Uterus (tissue), 2 donors: ENCODE results near the gene FMN1.

Experiments used
- CTCF ChIP-seq, 4 experiments: fragments of 200-600 bp in 2 of 4; fragments of 450-650 bp in 2 of 4; sonication (generic) in 2 of 4; IDR thresholded peaks; one replicate each; pipeline ENCODE4 v1.5.1; 2016 to 2019; ENCODE audit warnings: antibody characterized with exemption in 4 of 4, mild to moderate bottlenecking in 2 of 4, moderate library complexity in 1 of 4
- POLR2A ChIP-seq, 2 donors: fragments of 450-650 bp; IDR thresholded peaks; one replicate each; pipeline ENCODE4 v1.6.1; 2016; ENCODE audit warnings: antibody characterized with exemption in 2 of 2, mild to moderate bottlenecking in 1 of 2, moderate library complexity in 1 of 2

- TF ChIP-seq CTCF (IDR thresholded peaks at IDR 0.05) (no peak), POLR2A (IDR thresholded peaks at IDR 0.05) (no peak)
Measured at GRCh38 chr15:33101036-33101435, 93.5 kb downstream of the FMN1 start.
